NCI-H187 treated with DMSO at 0.1 percent for 48 hours (cell line): ENCODE data around the gene GRIFIN.
A peak's percentile ranks its signal among the peaks of the same experiment; 100 is the strongest.

Source experiments
- DNase-seq: peaks from one replicate; lab custom pipeline; 2025; lab: John Stamatoyannopoulos, UW

GRIFIN gene, protein sequence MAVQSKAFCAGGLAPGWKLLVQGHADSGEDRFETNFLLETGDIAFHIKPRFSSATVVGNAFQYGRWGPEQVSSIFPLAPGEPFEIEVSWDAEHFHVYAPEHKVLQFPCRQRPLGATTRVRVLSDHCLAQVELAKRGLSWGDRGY

DNA sequence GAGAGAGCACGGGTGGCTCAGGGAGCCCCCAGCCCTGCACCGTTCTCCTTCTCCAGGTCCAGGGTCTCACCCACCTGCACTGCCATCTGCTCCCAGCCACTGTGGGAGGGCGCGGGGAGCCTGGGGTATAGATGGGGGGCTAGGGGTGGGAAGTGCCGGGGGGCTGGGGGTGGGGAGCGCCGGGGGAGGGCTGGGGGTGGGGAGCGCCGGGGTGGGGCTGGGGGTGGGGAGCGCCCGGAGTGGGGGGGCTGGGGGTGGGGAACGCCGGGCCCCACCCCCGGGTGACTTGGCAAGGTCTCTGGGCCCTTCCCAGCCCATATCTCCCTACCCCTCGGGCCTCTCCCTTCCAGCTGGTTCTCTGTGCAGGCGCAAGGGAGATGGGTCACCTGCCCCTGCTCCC lies at the start of gene GRIFIN:
TSS of gene GRIFIN (minus strand) at position 101 of the 400 bp plus-strand sequence. CDS start at position 86, 15 bp downstream.
- DNase-seq: no peak

DNA sequence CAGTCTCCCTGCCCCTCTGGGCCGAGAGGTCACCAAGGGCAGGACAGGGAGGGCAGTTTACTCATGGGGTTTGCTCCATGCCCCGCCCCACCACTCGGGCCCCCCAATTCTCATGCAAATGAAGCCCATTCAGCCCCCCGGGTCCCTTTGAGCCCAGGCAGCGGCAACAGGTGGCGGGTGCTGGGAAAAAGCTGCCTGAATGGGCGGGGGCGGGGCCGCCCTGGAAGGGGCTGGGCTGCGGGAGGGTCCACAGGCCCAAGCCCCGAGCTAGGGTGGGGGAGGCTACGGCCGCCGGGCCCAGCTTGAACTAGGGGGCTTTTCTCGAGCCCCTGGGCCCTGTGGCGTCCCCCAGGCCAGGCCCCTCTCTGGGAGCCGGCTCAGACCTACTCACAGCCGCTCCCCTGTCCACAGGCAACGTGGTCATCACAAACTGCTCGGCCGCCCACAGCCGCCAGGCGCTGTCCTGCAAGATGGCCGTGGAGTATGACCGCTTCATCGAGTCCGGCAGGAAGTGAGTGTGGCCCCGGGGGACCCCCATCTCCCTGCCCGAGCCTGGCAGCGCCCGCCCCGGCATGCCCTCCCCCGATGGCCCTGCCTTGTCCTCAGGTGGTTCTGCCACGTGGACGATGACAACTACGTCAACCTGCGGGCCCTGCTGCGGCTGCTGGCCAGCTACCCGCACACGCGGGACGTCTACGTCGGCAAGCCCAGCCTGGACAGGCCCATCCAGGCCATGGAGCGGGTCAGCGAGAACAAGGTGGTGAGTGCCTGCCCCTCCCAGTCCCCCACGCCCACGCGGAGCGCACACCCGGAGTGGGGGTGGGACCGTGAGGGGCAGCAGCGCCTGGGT lies 48.8 kb upstream of the GRIFIN start:
- DNase-seq: no peak

DNA sequence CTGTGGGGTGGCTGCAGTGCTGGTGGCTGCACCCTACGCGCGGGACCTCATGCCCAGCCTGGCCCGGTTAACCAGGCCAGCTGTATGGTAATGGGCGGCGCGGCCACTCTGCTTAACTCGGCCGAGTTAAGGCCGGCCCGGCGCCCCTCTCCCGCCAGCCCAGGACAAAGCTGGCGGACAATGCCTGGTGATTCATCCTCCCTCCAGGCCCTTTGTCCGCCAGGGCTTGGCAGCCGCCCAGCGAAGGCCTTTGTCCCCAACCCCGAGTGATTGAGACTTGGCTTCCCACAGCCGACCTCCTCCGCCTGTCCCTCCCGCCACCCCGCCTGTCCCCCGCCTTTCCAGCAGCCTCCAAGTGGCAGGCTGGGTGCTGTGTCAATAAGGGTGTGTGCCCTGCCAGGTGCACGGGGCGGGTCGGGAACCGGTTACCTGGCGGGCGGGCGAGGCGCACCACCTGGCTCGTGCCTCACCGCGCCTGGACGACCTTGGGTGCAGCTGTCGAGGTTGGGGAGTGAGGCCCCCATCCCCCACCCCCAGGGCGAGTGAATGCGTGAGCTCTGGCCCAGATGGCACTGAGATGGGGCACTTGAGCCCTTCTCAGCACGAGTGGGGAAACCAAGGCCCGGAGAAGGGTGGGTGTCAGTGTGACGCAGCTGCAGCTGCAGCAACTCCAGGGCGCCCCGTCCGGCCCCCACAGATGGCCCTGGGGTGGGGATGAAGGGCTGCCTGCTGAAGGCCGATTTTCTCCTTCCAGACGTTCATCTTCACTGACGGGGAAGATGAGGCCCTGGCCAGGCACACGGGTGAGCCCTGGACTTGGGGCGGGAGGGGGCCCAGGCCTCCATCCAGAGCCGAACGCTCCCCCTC lies 48.0 kb upstream of the GRIFIN start:
- peak; percentile 68 for DNase-seq

DNA sequence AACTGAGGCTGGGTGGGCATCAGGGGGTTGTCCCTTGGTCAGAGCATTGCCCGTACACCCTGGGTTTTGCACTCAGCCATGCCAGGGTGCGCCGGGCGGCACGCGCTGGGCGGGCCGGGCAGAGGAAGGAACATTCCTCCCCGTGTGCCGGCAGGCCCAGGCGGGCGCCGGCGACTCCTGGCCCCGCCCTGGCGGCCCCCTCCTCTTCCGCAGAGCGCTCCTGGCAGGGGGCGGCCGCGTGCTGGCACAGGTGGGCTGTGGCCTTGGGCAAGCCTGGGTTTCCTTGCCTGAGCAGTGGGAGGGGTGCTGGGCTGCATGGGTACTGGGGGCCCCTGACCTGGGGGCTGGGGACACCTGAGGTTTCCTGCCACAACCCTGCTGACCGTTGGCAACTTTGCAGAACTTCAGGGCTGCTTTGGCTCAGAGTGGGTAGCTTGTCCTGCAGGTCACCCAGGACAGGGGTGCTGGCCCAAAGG lies 47.3 kb upstream of the GRIFIN start:
- no peak for DNase-seq

DNA sequence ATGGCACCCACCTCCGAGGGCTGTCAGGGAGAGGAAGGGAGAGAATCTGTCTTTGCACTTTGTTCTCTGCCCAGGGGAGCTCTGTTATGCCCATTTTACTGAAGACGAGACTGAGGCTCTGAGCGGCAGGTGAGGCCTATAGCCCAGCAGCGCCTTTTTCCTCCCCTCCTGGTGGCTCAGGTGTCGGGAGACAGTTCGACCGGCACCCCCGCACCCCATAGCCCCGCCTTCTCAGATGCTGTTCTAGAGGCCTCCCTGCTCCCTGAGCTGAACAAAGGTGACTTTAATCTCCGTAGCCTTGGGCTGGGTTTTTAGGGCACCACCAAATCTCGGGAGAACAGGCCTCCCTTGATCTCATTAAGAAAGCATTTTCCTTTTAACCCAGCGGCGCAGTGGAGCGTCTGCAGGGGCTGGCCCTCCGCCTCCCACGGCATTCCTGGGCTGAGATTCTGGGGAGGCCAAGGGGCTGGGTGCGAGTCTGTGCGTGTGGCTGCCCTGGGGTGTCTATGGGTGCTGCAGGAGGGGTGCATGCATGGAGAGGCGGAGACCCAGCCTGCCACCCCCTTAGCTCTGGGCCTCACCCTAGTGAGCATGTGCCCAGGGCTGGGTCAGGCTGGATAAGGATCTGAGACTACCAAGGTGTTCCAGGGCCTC lies 46.7 kb upstream of the GRIFIN start:
- DNase-seq: no peak

DNA sequence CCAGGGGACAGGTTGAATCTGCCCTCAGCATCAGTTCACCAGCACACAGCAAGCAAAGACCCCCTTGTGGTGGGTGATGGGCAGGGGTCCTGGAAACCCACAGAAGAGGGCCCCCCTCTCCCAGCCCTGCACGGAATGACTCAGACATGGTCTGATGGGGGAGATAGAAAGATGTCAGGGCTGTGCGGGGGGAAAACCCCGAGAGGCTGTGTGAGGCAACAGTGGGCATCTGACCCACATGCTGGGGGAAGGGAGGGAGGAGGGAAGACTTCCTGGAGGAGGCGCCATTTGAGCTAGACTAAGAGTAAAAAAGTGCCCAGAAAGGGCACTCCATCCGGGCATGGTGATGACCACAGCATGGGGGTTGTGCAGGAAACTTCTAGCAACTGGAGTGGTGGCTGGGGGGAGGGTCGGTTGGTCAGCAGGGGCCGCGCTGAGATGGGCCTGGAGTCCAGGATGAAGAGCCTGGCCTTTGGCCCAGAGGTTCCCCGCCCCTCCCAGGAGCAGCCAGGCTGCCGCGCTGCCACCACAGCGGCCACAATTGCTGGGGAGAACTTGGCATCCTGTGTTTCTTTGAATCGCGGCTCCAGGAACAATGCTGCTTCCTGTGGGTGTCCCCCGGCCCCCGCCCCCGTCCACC lies 45.9 kb upstream of the GRIFIN start:
- no peak for DNase-seq

DNA sequence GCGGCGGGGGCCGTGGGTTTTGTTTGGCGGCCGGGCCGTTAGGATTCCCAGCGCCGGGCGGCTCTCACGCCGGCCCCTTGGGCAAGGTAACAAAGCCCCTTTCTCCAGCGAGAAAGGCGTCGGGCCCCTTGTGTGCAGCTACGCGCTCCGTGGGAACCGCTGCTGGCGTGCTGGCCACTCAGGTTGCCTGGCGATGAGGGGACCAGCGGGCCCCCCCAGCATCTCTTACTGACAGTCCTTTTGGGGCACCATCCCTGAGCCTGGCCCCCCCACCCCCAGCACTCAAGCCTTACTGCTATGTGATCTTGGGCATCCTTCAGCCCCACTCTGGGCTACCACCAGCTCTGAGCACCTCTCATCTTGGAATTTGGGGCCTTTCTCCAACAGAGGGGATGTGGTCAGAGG lies 45.1 kb upstream of the GRIFIN start:
- no peak for DNase-seq

DNA sequence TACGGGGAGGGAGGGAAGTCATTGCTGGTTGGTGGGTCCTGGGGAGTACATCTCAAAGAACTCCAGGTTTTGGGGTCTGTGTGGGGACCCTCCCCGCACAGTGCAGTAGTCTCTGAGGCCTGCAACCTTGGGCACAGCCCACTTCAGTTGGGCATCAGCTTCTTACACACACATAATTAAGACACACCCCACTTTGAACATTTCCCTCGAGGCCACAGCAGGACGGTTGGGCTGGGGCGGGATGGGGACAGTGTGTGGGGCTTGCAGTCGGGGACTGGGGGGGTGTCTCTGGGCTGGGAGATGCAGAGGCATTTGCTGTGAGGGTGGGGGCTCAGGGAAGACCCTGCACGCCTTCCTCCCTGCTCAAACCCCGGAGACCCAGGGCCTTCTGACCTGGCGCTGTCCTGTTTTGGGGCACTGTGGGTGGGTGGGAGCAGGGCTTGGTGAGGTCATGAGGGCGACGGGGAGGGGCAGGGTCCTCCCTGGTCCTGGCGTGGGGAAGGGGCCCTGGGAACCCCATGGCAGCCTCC lies 44.6 kb upstream of the GRIFIN start:
- no peak for DNase-seq

DNA sequence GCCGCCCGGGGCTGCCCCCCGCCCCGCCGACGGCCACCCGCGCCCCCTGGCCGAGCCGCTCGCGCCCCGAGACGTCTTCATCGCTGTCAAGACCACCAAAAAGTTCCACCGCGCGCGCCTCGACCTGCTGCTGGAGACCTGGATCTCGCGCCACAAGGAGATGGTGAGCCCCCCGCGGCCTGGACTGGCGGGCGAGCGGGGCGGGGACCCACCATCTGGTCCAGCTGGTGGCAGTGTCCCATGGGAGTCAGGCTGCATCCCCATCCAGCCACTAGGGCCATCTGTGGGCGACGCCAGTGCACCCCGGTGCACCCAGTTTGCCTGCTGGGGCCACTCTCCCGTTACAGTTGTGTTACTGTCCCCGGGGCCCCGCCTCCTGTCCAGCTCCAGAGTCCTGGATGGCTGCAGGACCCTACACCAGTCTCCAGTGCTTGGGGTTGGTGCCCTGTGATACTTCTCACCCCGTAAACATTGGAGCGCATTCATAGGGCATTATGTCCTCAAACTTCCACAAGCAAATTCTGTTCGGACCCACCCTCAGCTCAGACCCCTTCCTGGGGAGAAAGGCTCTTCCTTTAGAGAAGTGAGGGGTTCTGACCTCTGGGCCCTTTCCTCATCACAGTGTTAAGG lies 44.0 kb upstream of the GRIFIN start:
- no peak for DNase-seq

DNA sequence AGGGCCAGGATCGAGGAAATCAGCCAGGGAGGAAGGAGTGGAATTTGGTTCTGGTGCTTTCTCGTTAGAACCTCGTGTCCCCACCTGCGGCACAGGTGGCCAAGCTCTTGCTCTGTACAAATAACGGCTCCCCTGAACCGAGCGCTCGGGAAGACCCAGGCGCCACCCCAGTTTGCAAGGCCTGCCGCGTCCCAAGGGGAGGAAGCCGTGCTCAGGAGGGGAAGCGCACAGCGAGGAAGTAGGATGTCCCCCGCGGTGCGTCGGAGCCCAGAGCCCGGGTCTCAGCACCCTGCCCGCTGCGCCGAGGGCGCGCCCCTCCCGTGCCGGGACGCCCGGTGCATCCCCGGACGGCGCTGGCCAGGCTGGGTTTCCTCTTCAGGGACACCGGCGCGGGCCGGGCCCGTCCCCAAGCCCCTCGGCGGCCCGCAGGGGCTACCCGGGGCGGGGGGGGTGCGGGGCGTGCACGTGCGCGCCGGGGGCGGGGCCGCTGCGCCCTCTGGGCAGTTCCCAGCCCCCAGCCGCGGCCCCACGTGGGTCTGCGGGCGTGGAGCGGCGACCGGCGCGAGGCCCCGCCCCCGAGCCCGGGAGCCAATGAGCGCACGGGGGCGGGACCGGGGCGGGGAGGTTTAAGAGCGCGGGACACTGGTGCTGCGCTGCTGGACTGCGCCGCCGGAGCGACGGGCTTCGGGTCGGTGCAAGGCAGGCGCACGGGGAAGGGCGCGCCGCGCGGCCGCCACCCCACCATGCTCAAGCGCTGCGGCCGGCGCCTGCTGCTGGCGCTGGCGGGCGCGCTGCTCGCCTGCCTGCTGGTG lies 43.1 kb upstream of the GRIFIN start, which contains the start of gene LFNG:
TSS of gene LFNG (plus strand) at position 656 of the 812 bp plus-strand sequence. CDS start at position 744, 88 bp downstream.
- DNase-seq: no peak

DNA sequence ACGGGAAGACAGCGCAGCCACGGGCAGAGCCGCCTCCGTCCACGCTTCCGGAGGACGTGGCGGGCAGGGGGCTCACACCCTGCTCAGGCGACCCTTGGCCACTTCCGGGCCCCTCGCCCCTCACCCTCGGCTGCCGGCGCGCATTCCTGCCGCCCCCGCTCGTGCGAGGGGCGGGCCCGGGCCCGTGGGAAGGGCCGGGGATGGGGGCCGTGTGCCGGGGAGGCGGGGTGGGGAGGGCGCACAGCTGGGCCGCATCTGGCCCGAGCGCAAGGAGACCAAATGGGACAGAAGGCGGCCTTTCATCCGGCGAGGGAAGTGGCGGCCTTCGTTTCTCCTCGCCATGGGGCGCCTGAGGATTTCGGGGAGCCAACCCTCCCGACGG lies 42.5 kb upstream of the GRIFIN start:
- no peak for DNase-seq

DNA sequence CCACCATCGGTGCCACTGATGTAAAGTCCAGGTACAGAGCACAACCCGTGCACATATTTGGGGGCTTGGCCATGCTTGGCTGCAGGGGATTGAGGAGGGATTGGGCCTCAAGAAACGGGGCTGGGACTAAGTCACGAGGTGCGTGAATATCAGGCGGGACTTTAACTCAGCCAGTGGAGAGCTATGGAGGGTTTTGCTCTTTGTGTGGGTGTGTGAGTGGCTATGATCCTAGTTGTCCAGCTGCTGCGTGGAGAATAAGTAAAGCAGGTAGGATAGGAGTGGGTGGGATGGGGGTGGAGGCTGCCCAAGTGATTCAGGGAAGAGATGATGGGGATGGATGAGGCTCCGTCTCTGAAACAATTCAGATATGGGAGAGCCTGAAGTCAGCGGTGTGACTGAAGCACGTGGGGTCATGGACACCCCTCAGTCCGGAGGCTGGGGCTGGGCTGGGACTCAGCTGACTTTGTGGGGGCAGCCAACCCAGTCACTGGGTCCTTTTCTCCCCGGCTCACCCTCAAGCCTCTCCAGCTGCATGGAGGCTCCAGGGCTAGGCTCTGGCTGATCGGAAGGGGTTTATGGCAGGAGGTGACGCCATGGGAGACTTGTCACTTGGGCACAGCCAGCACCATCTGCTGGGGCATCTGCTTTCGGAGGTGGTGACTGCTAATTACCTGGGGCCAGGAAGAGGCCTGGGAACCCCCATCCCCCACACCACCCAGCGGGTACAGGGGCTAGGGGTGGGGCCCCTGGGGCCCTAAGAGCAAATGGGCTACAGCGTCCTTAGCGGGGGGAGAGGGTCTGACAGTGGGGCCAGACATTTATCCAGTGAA lies 41.7 kb upstream of the GRIFIN start:
- DNase-seq: no peak

DNA sequence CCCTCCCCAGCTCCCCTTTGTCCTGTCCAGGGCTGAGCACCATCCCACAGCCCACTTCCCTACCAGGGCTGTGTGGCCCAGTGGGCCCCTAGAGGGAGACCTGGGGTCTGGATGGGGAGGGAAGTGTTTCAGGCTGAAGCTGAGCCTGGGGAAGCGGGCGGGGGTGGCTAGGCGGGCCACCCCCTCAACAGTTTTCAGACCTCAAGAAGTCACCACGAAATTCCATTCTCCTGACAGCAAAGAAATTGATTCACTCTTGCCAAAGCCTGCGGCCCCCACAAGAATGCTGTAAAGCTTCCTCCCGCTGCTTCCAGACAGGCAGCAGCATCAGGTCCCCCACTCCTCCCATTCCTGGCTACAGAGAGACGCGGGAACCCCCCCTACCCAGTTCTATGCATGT lies 40.8 kb upstream of the GRIFIN start:
- DNase-seq: no peak

DNA sequence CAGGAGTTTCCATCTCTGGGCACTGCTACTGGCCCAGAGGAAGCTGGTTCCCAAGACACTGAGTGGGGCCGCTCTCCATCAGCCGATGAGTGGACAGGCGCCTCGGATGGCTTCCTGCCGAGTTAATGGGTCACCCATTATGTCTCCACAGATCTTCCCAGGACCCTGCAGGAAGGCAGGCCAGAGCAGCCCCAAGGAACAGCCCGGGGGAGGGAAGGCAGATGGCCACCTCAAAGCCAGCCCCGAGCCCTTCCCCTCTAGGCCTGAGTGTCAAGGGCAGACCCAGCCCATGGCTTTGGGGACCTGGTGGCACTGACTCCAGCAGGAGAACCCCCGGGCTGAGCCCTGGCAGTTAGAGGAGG lies 40.0 kb upstream of the GRIFIN start:
- DNase-seq: no peak

DNA sequence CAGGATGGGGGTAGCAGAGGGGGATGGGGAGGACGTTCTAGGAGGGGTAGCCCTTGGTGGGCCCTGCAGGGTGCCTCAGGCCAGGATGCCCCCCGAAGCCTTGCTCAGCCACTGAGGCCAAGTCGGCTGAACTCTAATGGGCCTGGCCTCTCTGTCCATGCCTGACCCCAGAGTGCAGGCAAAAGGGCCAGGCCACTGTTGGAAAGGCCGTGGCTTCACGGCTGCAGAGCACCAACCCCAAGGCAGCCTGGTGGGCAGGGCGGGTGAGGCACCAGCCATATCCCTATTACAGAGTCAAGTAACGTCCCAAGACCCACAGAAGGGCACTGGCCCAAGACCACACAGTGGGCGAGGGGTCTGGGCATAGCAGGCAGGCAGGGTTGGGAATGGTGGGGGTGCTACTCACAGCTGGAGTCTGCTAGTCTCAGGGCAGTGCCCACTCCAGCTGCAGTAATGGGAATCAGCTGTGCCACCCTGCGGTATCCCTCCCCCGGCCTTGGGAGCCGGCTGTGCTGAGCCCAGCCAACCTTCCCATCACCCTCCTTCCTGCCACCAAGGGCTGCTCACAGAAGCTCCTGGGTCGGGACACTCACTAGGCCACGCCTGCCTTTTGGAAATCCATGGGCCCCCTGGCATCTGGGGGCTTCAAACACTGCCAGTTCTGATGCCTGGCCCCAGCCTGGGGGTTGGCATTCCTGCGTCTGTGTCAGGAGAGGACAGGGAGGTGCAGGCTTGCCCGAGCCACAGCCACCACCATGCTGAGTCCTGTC lies 39.4 kb upstream of the GRIFIN start:
- DNase-seq: no peak

DNA sequence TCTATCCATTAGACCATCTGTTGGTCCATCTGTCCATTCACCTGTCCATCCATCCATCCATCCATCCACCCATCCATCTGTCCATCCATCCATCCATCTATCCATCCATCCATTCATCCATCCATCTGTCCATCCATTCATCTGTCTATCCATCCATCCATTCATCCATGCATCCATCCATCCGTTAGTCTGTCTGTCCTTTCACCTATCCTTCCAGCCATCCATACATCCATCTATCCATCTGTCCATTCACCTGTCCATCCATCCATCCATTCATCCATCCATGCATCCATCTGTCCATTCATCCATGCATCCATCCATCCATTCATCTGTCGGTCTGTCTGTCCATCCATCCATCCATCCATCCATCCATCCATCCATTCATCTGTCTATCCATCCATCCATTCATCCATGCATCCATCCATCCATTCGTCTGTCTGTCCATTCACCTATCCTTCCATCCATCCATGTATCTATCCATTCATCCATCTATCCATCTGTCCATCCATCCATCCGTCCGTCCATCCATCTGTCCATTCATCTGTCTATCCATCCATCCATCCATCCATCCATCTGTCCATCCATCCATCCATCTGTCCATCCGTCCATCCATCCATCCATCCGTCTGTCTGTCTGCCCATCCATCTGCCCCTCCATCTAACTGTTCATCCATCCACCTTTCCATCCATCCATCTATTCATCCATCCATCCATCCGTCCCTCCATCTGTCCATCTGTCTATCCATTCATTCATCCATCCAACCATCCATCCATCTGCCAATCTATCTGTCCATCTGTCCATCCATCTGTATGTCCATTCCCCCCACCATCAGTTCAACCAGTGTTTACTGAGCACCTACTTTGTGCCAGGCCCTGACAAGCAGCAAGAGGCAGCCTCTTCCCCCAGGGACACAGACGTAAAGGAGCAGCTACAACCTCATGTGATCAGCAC lies 38.5 kb upstream of the GRIFIN start:
- DNase-seq: no peak

DNA sequence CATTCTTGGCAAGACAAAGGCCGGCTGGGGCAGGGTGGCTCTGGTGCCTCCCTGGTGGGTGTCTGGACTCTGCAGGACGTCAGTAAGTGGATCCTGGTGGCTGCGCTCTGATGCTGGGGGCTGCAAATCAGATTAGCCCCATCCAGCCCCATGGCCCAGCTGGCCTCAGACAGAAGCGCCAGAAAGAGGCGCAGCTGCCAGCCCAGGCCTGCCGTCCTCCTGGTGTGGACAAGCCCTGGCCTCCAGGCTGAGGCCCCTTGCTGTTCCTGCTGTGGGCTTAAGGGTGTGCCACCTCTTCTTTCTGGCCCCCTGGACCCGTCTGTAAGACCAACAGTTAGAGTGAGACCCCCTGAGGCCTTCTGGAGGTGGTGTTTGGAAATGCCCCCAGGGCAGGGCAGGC lies 37.5 kb upstream of the GRIFIN start:
- no peak for DNase-seq
